ENCODE measurements around the gene KRT81.

The KRT81 gene

DNA sequence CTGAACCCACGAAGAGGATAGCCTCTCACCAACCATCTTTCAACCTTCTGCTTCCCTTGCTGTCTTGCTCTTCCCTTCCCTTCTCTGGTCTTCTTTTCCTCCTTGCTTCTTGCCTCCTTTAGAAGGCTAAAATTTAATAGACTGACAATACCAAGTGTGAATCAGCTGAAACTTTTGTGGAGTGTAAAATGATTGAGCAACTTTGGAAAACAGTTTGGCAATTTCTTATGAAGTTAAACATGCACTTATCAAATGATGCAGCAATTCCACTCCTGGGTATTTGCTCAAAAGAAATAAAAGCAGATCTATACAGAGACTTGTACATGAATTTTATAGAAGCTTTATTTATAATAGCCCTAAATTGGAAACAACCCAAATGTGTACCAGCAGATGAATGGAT, 20.2 kb downstream of the KRT81 start:
- no peak overlapping the region for H4K12ac ChIP-seq (ENCODE audit: low read depth, low read length)
- no peak overlapping the region for H2BK12ac ChIP-seq (ENCODE audit: low read length)
- H4K91ac ChIP-seq (ENCODE audit: low read depth, low read length): no peak overlapping the region
- no peak for DNase-seq
- H3K4me2 ChIP-seq (ENCODE audit: low read length): no peak overlapping the region
- no peak overlapping the region for H2AK5ac ChIP-seq (ENCODE audit: low read length)
- no peak overlapping the region for H4K8ac ChIP-seq (ENCODE audit: low read depth, low read length)
- H3K23ac ChIP-seq (ENCODE audit: low read length): no peak overlapping the region
- H3K9ac ChIP-seq (ENCODE audit: low read length): no peak overlapping the region
- H3K27ac ChIP-seq (ENCODE audit: low read depth, low read length): no peak overlapping the region
- H3K27me3 ChIP-seq (ENCODE audit: insufficient read depth, low read length): no peaks in the 10 kb centered on the region
- H3K4ac ChIP-seq (ENCODE audit: low read depth, low read length): no peak overlapping the region
- no peak overlapping the region for H2BK120ac ChIP-seq (ENCODE audit: insufficient read depth, low read length, poor library complexity)
- H2AFZ ChIP-seq (ENCODE audit: insufficient read depth, low read length, poor library complexity): no peak overlapping the region
- no peaks in the 10 kb centered on the region for H3K79me2 ChIP-seq (ENCODE audit: control insufficient read depth, insufficient read depth, low read length, poor library complexity)
- no peak overlapping the region for H3K18ac ChIP-seq (ENCODE audit: low read length)
- H3K36me3 ChIP-seq (ENCODE audit: control insufficient read depth in 1 of 2, insufficient read depth in 2 of 2, low read length in 2 of 2): no peaks in the 10 kb centered on the region
- peaks cover 3% of the 10 kb centered on the region for H3K9me3 ChIP-seq (ENCODE audit: insufficient read depth, low read depth, low read length)
- H3K14ac ChIP-seq (ENCODE audit: low read length): no peak overlapping the region
- no peak overlapping the region for H2BK5ac ChIP-seq (ENCODE audit: low read depth, low read length, poor library complexity)
- H3K4me1 ChIP-seq (ENCODE audit: control insufficient read depth in 1 of 2, insufficient read depth in 2 of 2, low read length in 2 of 2): no peaks in the 10 kb centered on the region
- H3K4me3 ChIP-seq (ENCODE audit: low read depth, low read length): no peak overlapping the region
- no peaks in the 10 kb centered on the region for H3K79me1 ChIP-seq (ENCODE audit: low read length)
- no CpG with 5 or more reads among the region's 1 CpG for WGBS (ENCODE audit: extremely low coverage, insufficient coverage, insufficient read length)

- Histone ChIP-seq H3K18ac (ENCODE audit: low read length) (no peak overlapping the region), H3K9ac (ENCODE audit: low read length) (no peak overlapping the region), H2BK12ac (ENCODE audit: low read length) (no peak overlapping the region), H3K79me2 (ENCODE audit: control insufficient read depth, insufficient read depth, low read length, poor library complexity) (no peaks in the 10 kb centered on the region), H3K4me2 (ENCODE audit: low read length) (no peak overlapping the region), H3K79me1 (ENCODE audit: low read length) (no peaks in the 10 kb centered on the region), H3K14ac (ENCODE audit: low read length) (no peak overlapping the region), H3K23ac (ENCODE audit: low read length) (no peak overlapping the region), H4K12ac (ENCODE audit: low read depth, low read length) (no peak overlapping the region), H3K4ac (ENCODE audit: low read depth, low read length) (no peak overlapping the region), H4K8ac (ENCODE audit: low read depth, low read length) (no peak overlapping the region), H3K4me1 (ENCODE audit: control insufficient read depth in 1 of 2, insufficient read depth in 2 of 2, low read length in 2 of 2) (no peaks in the 10 kb centered on the region), H3K36me3 (ENCODE audit: control insufficient read depth in 1 of 2, insufficient read depth in 2 of 2, low read length in 2 of 2) (no peaks in the 10 kb centered on the region), H2AK5ac (ENCODE audit: low read length) (no peak overlapping the region), H3K27ac (ENCODE audit: low read depth, low read length) (no peak overlapping the region), H2AFZ (ENCODE audit: insufficient read depth, low read length, poor library complexity) (no peak overlapping the region), H2BK5ac (ENCODE audit: low read depth, low read length, poor library complexity) (no peak overlapping the region), H2BK120ac (ENCODE audit: insufficient read depth, low read length, poor library complexity) (no peak overlapping the region), H3K27me3 (ENCODE audit: insufficient read depth, low read length) (no peaks in the 10 kb centered on the region), H3K4me3 (ENCODE audit: low read depth, low read length) (no peak overlapping the region), H3K9me3 (ENCODE audit: insufficient read depth, low read depth, low read length) (peaks cover 3% of the 10 kb centered on the region), H4K91ac (ENCODE audit: low read depth, low read length) (no peak overlapping the region)
- DNase-seq: no peak
- WGBS (ENCODE audit: extremely low coverage, insufficient coverage, insufficient read length): no CpG with 5 or more reads among the region's 6 CpGs
Measured at GRCh38 chr12:52270541-52271070, 20.7 kb downstream of the KRT81 start.

- Histone ChIP-seq H2AFZ (ENCODE audit: insufficient read depth, low read length, poor library complexity) (no peak overlapping the region), H3K18ac (ENCODE audit: low read length) (no peak overlapping the region), H3K4me3 (ENCODE audit: low read depth, low read length) (no peak overlapping the region), H4K8ac (ENCODE audit: low read depth, low read length) (no peak overlapping the region), H4K91ac (ENCODE audit: low read depth, low read length) (no peak overlapping the region), H3K4ac (ENCODE audit: low read depth, low read length) (no peak overlapping the region), H3K4me2 (ENCODE audit: low read length) (no peak overlapping the region), H3K14ac (ENCODE audit: low read length) (no peak overlapping the region), H3K79me1 (ENCODE audit: low read length) (no peaks in the 10 kb centered on the region), H3K79me2 (ENCODE audit: control insufficient read depth, insufficient read depth, low read length, poor library complexity) (no peaks in the 10 kb centered on the region), H3K4me1 (ENCODE audit: control insufficient read depth in 1 of 2, insufficient read depth in 2 of 2, low read length in 2 of 2) (no peaks in the 10 kb centered on the region), H2BK12ac (ENCODE audit: low read length) (no peak overlapping the region), H2BK5ac (ENCODE audit: low read depth, low read length, poor library complexity) (no peak overlapping the region), H2BK120ac (ENCODE audit: insufficient read depth, low read length, poor library complexity) (no peak overlapping the region), H3K27ac (ENCODE audit: low read depth, low read length) (no peak overlapping the region), H3K27me3 (ENCODE audit: insufficient read depth, low read length) (no peaks in the 10 kb centered on the region), H3K9me3 (ENCODE audit: insufficient read depth, low read depth, low read length) (peaks cover 9% of the 10 kb centered on the region), H2AK5ac (ENCODE audit: low read length) (no peak overlapping the region), H4K12ac (ENCODE audit: low read depth, low read length) (no peak overlapping the region), H3K9ac (ENCODE audit: low read length) (no peak overlapping the region), H3K23ac (ENCODE audit: low read length) (no peak overlapping the region), H3K36me3 (ENCODE audit: control insufficient read depth in 1 of 2, insufficient read depth in 2 of 2, low read length in 2 of 2) (no peaks in the 10 kb centered on the region)
- DNase-seq: no peak
- no CpG with 5 or more reads among the region's 2 CpGs for WGBS (ENCODE audit: extremely low coverage, insufficient coverage, insufficient read length)
Measured at GRCh38 chr12:52268212-52268611, 23.1 kb downstream of the KRT81 start.

DNA sequence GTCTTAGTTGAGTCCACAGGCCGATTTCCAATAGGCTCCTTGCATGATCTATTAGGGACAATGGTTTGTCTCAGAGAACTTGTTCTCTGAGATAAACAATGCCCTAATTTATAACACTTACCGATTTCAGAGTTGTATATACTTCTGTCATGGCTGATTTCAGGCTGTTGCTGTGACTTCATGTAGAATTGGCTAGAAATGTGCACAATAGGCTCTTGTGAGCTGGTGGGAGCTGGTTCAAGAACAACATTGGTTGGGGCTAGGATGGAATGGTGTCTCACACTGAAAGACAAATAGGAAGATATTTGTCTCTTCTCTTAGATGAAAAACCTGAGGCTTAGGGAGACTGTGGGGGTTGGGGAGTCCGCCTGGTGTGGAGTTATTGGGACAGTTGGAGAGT, 23.6 kb downstream of the KRT81 start:
- Histone ChIP-seq H2BK12ac (ENCODE audit: low read length) (no peak overlapping the region), H4K12ac (ENCODE audit: low read depth, low read length) (no peak overlapping the region), H3K4ac (ENCODE audit: low read depth, low read length) (no peak overlapping the region), H3K23ac (ENCODE audit: low read length) (no peak overlapping the region), H3K9me3 (ENCODE audit: insufficient read depth, low read depth, low read length) (peaks cover 10% of the 10 kb centered on the region), H3K27me3 (ENCODE audit: insufficient read depth, low read length) (no peaks in the 10 kb centered on the region), H3K27ac (ENCODE audit: low read depth, low read length) (no peak overlapping the region), H3K9ac (ENCODE audit: low read length) (no peak overlapping the region), H3K79me1 (ENCODE audit: low read length) (no peaks in the 10 kb centered on the region), H3K4me1 (ENCODE audit: control insufficient read depth in 1 of 2, insufficient read depth in 2 of 2, low read length in 2 of 2) (no peaks in the 10 kb centered on the region), H2BK120ac (ENCODE audit: insufficient read depth, low read length, poor library complexity) (no peak overlapping the region), H3K18ac (ENCODE audit: low read length) (no peak overlapping the region), H4K8ac (ENCODE audit: low read depth, low read length) (no peak overlapping the region), H3K79me2 (ENCODE audit: control insufficient read depth, insufficient read depth, low read length, poor library complexity) (no peaks in the 10 kb centered on the region), H3K36me3 (ENCODE audit: control insufficient read depth in 1 of 2, insufficient read depth in 2 of 2, low read length in 2 of 2) (no peaks in the 10 kb centered on the region), H4K91ac (ENCODE audit: low read depth, low read length) (no peak overlapping the region), H3K4me2 (ENCODE audit: low read length) (no peak overlapping the region), H3K4me3 (ENCODE audit: low read depth, low read length) (no peak overlapping the region), H2BK5ac (ENCODE audit: low read depth, low read length, poor library complexity) (no peak overlapping the region), H3K14ac (ENCODE audit: low read length) (no peak overlapping the region), H2AK5ac (ENCODE audit: low read length) (no peak overlapping the region), H2AFZ (ENCODE audit: insufficient read depth, low read length, poor library complexity) (no peak overlapping the region)
- no CpG with 5 or more reads among the region's 3 CpGs for WGBS (ENCODE audit: extremely low coverage, insufficient coverage, insufficient read length)
- no peak for DNase-seq
